Spinal cord (tissue), 10 donors: Measurements from ENCODE around the gene KRT12. TPM values are rescaled to one million over a fixed set of nuclear protein-coding genes. Genes with fewer than 3 reads are reported as not detected.
A peak's percentile ranks its signal among the peaks of the same experiment; 100 is the strongest.

Source experiments
- DNase-seq, 6 donors: peaks; one replicate each; pipeline versions ENCODE4 v3.0.0 to v3.0.0-alpha.2; 2013 to 2015; ENCODE audit warnings: low spot score in 6 of 6, low read depth in 4 of 6
- H3K27ac ChIP-seq: one replicate; pipeline ENCODE4 v1.5.1; 2013; ENCODE audit warnings: low read depth, low read length, control low read depth
- H3K27me3 ChIP-seq: one replicate; pipeline ENCODE4 v1.6.1; 2013; ENCODE audit warnings: low read length; ENCODE audit not compliant: control insufficient read depth, insufficient read depth
- H3K36me3 ChIP-seq: one replicate; pipeline ENCODE4 v1.6.1; 2013; ENCODE audit warnings: low read length; ENCODE audit not compliant: control insufficient read depth, insufficient read depth
- H3K4me1 ChIP-seq: one replicate; pipeline ENCODE4 v1.6.1; 2013; ENCODE audit warnings: low read length; ENCODE audit not compliant: control insufficient read depth, insufficient read depth
- H3K4me3 ChIP-seq: one replicate; pipeline ENCODE4 v1.5.1; 2013; ENCODE audit warnings: low read depth, low read length, control low read depth
- H3K9me3 ChIP-seq: one replicate; pipeline ENCODE4 v1.6.1; 2013; ENCODE audit warnings: low read length; ENCODE audit not compliant: control insufficient read depth, insufficient read depth
- WGBS: methylation state at CpG from one replicate; pipeline ENCODE4 v1.1.5; 2013; ENCODE audit warnings: missing lambda C conversion rate; ENCODE audit not compliant: insufficient coverage; 5-methylcytosine and 5-hydroxymethylcytosine counted together
- polyA plus RNA-seq, 2 donors: library from polyadenylated mRNA; unstranded; fragments of 120-200 nt; gene quantifications; one replicate each; pipeline ENCODE4 v1.2.1, GENCODE V29; 2013; ENCODE audit not compliant: insufficient read length in 2 of 2
- total RNA-seq, 2 donors: library from RNA; depleted of rRNA in 1 of 2; stranded (reverse); fragments of 120-200 nt in 1 of 2; fragments of >200 nt in 1 of 2; gene quantifications; one replicate each; pipeline versions ENCODE4 v1.2.3 to v1.2.4, GENCODE V29; 2013 to 2014
- donor health status: healthy.

Gene KRT12
- total and polyA plus RNA-seq, 4 donors = 0.40 TPM; not detected in 3

GRCh38 chr17:40906613-40907012 lies 39.6 kb upstream of the KRT12 start:
- 89% methylated on average over 4 of the region's 4 CpGs for WGBS
- DNase-seq = no peak
- Histone ChIP-seq H3K36me3 (no peaks in the 10 kb centered on the region), H3K4me3 (no peak overlapping the region), H3K27ac (no peak overlapping the region), H3K27me3 (peaks cover 3% of the 10 kb centered on the region), H3K4me1 (no peaks in the 10 kb centered on the region), H3K9me3 (no peaks in the 10 kb centered on the region)

GRCh38 chr17:40905370-40905769 lies 38.3 kb upstream of the KRT12 start:
- Histone ChIP-seq H3K4me3 (no peak overlapping the region), H3K36me3 (no peaks in the 10 kb centered on the region), H3K4me1 (no peaks in the 10 kb centered on the region), H3K9me3 (no peaks in the 10 kb centered on the region), H3K27me3 (peaks cover 3% of the 10 kb centered on the region), H3K27ac (no peak overlapping the region)
- 71% methylated on average over 4 of the region's 5 CpGs for WGBS
- no peak for DNase-seq

- H3K9me3 ChIP-seq = no peaks in the 10 kb centered on the region
- H3K27me3 ChIP-seq = peaks cover 3% of the 10 kb centered on the region
- H3K36me3 ChIP-seq = no peaks in the 10 kb centered on the region
- no peaks in the 10 kb centered on the region for H3K4me1 ChIP-seq
- WGBS = 62% methylated on average over 10 of the region's 12 CpGs
- H3K4me3 ChIP-seq = no peak overlapping the region
- H3K27ac ChIP-seq = no peak overlapping the region
- no peak for DNase-seq
Measured at GRCh38 chr17:40903129-40903847, 36.3 kb upstream of the KRT12 start.

GRCh38 chr17:40902498-40902897 lies 35.5 kb upstream of the KRT12 start:
- no peak for DNase-seq
- peaks cover 3% of the 10 kb centered on the region for H3K27me3 ChIP-seq
- H3K9me3 ChIP-seq = no peaks in the 10 kb centered on the region
- no peak overlapping the region for H3K4me3 ChIP-seq
- no peak overlapping the region for H3K27ac ChIP-seq
- 82% methylated on average over 1 of the region's 4 CpGs for WGBS
- H3K36me3 ChIP-seq = no peaks in the 10 kb centered on the region
- H3K4me1 ChIP-seq = no peaks in the 10 kb centered on the region

GRCh38 chr17:40901981-40902474 lies 35.0 kb upstream of the KRT12 start:
- Histone ChIP-seq H3K27ac (no peak overlapping the region), H3K36me3 (no peaks in the 10 kb centered on the region), H3K9me3 (no peaks in the 10 kb centered on the region), H3K4me3 (no peak overlapping the region), H3K27me3 (peaks cover 3% of the 10 kb centered on the region), H3K4me1 (no peaks in the 10 kb centered on the region)
- no peak for DNase-seq
- WGBS = no CpG with 5 or more reads among the region's 1 CpG

- H3K27me3 ChIP-seq = no peaks in the 10 kb centered on the region
- 72% methylated on average over 2 of the region's 5 CpGs for WGBS
- H3K4me3 ChIP-seq = no peak overlapping the region
- no peak overlapping the region for H3K27ac ChIP-seq
- H3K9me3 ChIP-seq = no peaks in the 10 kb centered on the region
- no peaks in the 10 kb centered on the region for H3K4me1 ChIP-seq
- no peaks in the 10 kb centered on the region for H3K36me3 ChIP-seq
- no peak for DNase-seq
Measured at GRCh38 chr17:40900809-40901356, 33.9 kb upstream of the KRT12 start.

GRCh38 chr17:40896916-40897455 lies 30.0 kb upstream of the KRT12 start:
- no peaks in the 10 kb centered on the region for H3K36me3 ChIP-seq
- H3K27me3 ChIP-seq = no peaks in the 10 kb centered on the region
- no peaks in the 10 kb centered on the region for H3K9me3 ChIP-seq
- no peak overlapping the region for H3K27ac ChIP-seq
- H3K4me3 ChIP-seq = no peak overlapping the region
- peak in 1 of 6 donors; percentile 73 for DNase-seq
- H3K4me1 ChIP-seq = no peaks in the 10 kb centered on the region
- WGBS = no CpG with 5 or more reads among the region's 4 CpGs

GRCh38 chr17:40895106-40895730 lies 28.2 kb upstream of the KRT12 start:
- Histone ChIP-seq H3K36me3 (no peaks in the 10 kb centered on the region), H3K4me3 (no peak overlapping the region), H3K4me1 (no peaks in the 10 kb centered on the region), H3K27ac (no peak overlapping the region), H3K27me3 (no peaks in the 10 kb centered on the region), H3K9me3 (no peaks in the 10 kb centered on the region)
- no peak for DNase-seq
- WGBS = 86% methylated on average over 5 of the region's 9 CpGs

GRCh38 chr17:40888196-40888720 lies 21.2 kb upstream of the KRT12 start:
- WGBS = no CpG with 5 or more reads among the region's 2 CpGs
- Histone ChIP-seq H3K27me3 (no peaks in the 10 kb centered on the region), H3K4me3 (no peak overlapping the region), H3K36me3 (no peaks in the 10 kb centered on the region), H3K9me3 (no peaks in the 10 kb centered on the region), H3K27ac (no peak overlapping the region), H3K4me1 (no peaks in the 10 kb centered on the region)
- no peak for DNase-seq
